OCI-LY7 (cell line): Measurements from ENCODE around the gene CMTM7.

Source experiments
- CTCF ChIP-seq: fragments of 200-600 bp; sonication (generic); conservative IDR thresholded peaks from 2 replicates; pipeline ENCODE4 v1.5.1; 2014; ENCODE audit warnings: mild to moderate bottlenecking, antibody characterized with exemption, low read length, moderate library complexity, mixed read lengths
- EZH2phosphoT487 ChIP-seq: fragments of 200-600 bp; sonication (generic); IDR thresholded peaks from 2 replicates; pipeline ENCODE4 v1.6.1; 2018; ENCODE audit warnings: low read depth, borderline replicate concordance, mild to moderate bottlenecking, mixed run types, antibody characterized with exemption, low read length, moderate library complexity, mixed read lengths

- TF ChIP-seq CTCF (no peak), EZH2phosphoT487 (no peak)
These were observed 12.0 kb downstream of the CMTM7 start for GRCh38 chr3:32403663-32404062.
